Measurements from ENCODE around the gene ARHGEF17.

Gene ARHGEF17, protein sequence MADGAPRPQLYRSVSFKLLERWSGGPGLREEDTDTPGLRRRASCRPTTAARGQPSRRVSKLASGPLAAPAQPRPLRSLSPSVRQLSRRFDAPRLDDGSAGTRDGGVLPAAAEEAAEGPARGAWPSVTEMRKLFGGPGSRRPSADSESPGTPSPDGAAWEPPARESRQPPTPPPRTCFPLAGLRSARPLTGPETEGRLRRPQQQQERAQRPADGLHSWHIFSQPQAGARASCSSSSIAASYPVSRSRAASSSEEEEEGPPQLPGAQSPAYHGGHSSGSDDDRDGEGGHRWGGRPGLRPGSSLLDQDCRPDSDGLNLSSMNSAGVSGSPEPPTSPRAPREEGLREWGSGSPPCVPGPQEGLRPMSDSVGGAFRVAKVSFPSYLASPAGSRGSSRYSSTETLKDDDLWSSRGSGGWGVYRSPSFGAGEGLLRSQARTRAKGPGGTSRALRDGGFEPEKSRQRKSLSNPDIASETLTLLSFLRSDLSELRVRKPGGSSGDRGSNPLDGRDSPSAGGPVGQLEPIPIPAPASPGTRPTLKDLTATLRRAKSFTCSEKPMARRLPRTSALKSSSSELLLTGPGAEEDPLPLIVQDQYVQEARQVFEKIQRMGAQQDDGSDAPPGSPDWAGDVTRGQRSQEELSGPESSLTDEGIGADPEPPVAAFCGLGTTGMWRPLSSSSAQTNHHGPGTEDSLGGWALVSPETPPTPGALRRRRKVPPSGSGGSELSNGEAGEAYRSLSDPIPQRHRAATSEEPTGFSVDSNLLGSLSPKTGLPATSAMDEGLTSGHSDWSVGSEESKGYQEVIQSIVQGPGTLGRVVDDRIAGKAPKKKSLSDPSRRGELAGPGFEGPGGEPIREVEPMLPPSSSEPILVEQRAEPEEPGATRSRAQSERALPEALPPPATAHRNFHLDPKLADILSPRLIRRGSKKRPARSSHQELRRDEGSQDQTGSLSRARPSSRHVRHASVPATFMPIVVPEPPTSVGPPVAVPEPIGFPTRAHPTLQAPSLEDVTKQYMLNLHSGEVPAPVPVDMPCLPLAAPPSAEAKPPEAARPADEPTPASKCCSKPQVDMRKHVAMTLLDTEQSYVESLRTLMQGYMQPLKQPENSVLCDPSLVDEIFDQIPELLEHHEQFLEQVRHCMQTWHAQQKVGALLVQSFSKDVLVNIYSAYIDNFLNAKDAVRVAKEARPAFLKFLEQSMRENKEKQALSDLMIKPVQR (N-terminal part only)

DNA sequence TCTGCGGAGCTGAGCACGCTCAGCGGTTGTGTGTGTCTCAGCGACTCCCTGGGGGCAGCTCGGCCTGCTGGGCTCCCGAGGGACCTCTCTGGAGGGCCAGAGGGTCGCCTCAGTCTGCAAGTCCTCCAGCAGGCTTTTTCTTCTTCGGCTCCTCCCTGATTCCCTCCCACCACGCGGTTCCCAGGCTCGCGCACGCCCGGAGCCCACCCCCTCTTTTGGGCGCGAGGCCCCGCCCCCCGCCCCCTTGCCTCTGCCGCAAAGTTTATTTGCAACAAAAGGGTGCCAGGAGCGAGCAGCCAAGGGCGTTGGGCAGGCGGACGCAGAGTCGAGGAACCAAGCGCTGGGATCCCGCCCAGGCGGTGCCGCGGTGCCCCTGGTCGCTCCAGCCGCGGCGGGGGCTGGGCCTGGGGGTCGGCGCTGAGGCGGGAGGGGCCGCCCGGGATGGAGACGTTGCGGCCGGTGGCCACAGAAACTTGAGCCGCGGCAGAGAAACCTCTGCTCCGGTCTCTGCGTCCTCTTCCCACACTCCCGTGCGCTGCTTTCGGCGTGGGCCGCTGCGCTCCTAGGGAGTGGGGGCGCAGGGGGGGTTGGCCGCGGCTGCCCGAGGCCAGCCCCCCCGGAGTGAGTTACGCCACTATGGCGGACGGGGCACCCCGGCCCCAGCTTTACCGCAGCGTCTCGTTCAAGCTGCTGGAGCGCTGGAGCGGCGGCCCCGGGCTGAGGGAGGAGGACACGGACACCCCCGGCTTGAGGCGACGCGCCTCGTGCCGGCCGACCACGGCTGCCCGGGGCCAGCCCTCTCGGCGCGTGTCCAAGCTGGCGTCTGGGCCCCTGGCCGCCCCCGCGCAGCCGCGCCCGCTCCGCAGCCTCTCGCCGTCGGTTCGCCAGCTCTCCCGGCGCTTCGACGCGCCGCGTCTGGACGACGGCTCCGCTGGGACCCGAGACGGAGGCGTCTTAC lies at the start of gene ARHGEF17:
Gene ARHGEF17, plus strand, starts transcription at position 274 of the 958 bp plus-strand sequence. Its CDS starts 363 bp downstream, at position 637.
- DNase-seq (ENCODE audit: low read depth): peak; percentile 86
- TF ChIP-seq, protein P1, sequence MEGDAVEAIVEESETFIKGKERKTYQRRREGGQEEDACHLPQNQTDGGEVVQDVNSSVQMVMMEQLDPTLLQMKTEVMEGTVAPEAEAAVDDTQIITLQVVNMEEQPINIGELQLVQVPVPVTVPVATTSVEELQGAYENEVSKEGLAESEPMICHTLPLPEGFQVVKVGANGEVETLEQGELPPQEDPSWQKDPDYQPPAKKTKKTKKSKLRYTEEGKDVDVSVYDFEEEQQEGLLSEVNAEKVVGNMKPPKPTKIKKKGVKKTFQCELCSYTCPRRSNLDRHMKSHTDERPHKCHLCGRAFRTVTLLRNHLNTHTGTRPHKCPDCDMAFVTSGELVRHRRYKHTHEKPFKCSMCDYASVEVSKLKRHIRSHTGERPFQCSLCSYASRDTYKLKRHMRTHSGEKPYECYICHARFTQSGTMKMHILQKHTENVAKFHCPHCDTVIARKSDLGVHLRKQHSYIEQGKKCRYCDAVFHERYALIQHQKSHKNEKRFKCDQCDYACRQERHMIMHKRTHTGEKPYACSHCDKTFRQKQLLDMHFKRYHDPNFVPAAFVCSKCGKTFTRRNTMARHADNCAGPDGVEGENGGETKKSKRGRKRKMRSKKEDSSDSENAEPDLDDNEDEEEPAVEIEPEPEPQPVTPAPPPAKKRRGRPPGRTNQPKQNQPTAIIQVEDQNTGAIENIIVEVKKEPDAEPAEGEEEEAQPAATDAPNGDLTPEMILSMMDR (conservative IDR thresholded peaks at IDR 0.05; ENCODE audit: low read depth, low read length): no peak
- H3K4me3 ChIP-seq (ENCODE audit: low read depth, low read length): peak within 1 kb of the TSS; percentile 81

DNA sequence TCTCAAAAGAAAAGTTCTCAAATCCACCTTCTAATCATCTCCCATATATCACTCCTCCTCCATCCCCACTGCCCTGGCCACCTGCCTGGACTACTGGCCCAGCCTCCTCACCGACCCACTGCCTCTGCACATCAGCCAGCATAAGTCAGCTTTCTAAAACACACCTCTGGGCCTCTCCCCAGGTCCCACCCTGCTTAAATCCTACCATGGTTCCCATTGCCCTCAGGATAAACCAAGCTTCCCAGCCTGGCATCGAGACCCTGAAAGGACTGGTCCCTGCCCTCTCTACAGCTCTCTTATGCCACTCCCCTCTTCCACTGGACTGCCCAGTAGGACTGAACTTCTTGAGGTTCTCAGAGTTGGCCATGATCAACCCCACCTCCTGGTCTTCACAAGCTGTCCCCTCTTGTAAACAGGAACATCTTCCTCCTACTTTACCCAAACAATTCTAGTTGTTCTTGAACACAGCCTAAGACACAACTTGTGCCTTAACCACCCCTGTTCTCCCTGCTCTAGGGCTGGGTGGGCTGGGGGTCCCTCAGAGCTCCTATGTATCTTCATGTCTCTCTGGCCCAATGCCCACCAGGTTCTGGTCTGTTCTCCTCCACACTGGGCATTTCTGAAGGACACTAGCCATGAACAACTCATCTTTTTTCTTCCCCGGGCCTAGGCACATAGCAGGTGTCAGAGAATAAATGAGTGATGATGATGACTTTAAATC lies 48.5 kb upstream of the ARHGEF17 start:
- DNase-seq (ENCODE audit: low read depth): no peak
- TF ChIP-seq, protein P1 (conservative IDR thresholded peaks at IDR 0.05; ENCODE audit: low read depth, low read length): no peak
- H3K4me3 ChIP-seq (ENCODE audit: low read depth, low read length): no peak overlapping the region

DNA sequence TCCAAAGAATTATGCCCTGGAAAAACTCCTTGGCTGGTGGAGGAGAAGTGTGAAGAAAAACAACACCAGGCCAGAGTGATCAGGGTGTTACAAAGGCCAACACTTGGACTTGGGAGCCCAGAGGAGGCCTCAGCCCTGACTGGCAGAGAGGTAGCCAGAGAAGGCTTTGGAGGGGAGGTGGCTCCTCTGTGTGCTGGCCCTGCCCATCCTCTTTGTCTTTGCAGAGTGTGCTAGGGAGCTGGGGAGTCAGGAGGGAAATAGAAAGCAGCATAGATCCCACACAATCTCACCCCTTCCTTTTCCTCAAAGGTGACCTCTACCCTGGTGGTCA lies 48.0 kb upstream of the ARHGEF17 start:
- TF ChIP-seq, protein P1 (conservative IDR thresholded peaks at IDR 0.05; ENCODE audit: low read depth, low read length): no peak

DNA sequence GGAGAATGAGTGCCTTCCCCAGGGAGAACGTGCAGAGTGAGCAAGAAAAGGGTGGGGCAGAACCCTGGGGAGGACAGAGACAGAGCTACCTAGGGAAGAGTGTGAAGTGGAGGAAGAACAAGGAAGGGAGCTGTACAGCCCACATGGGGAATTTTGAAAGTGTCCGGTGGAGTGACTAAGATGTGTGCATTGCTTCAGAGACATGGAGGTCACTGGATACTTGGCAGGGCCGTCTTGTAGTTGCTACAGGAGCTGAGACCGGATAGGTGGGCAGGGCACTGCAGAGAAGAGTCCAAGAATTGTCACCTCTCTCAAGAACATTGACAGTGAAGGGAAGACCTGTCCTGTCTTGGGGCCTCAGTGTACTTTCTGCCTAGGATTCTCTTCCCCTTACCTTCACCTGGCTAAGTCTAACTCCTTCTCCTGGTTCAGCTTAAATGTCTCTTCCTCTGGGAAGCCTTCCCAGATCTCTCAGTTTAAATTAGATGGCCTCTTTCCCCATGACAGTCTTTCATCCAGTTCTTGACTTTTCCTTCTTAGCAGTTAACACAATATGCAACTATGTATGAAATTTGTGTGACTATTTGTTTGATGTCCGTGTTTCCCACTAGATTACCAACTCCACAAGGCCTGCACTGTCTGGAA lies 45.1 kb upstream of the ARHGEF17 start:
- TF ChIP-seq, protein P1 (conservative IDR thresholded peaks at IDR 0.05; ENCODE audit: low read depth, low read length): no peak
- DNase-seq (ENCODE audit: low read depth): peak; percentile 51
- H3K4me3 ChIP-seq (ENCODE audit: low read depth, low read length): no peak overlapping the region

More for the DNA sequence above, 48.0 kb upstream of the ARHGEF17 start:
- no peak for DNase-seq (ENCODE audit: low read depth)
- H3K4me3 ChIP-seq (ENCODE audit: low read depth, low read length): no peak overlapping the region

DNA sequence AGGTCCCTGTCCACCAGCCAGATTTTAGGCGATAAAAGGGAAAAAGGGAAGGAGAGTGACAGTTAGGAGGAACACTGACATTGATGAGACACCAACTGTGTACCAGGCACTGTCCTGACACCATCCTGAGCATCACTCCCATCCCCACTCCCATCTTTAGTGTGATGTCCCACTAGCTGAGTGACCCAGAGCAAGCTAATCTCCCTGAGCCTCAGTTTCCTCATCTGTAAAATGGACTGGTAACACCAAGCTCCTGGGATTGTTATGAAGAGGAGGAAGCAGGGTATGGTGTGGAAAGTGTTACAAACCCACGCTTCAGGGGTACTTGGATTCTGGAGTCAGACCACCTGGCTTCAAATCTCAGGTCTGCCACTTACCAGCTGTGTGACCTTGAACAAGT lies 44.4 kb upstream of the ARHGEF17 start:
- TF ChIP-seq, protein P1 (conservative IDR thresholded peaks at IDR 0.05; ENCODE audit: low read depth, low read length): no peak
- no peak overlapping the region for H3K4me3 ChIP-seq (ENCODE audit: low read depth, low read length)

More for the DNA sequence above, 44.4 kb upstream of the ARHGEF17 start:
- no peak for DNase-seq (ENCODE audit: low read depth)

Data from choroid plexus epithelial cell (primary cell).